Neural crest cell (in vitro differentiated cells): ENCODE measurements around the gene PTGS1. TPM values are rescaled to one million over a fixed set of nuclear protein-coding genes. Genes with fewer than 3 reads are reported as not detected.
A peak's percentile ranks its signal among the peaks of the same experiment; 100 is the strongest.

Experiments
- DNase-seq: peaks from one replicate; pipeline ENCODE4 v3.0.0; 2021; ENCODE audit warnings: low read depth, mixed read lengths, low spot score
- H3K27ac Mint-ChIP-seq: one replicate; pipeline ENCODE4 v1.8.0; 2021; ENCODE audit warnings: mild to moderate bottlenecking, mixed read lengths; ENCODE audit not compliant: unreplicated experiment
- H3K27me3 Mint-ChIP-seq: 2 replicates; pipeline ENCODE4 v1.8.0; 2021; ENCODE audit warnings: low read depth, mild to moderate bottlenecking, mixed read lengths
- H3K36me3 Mint-ChIP-seq: 2 replicates; pipeline ENCODE4 v1.8.0; 2021; ENCODE audit warnings: low read depth, mild to moderate bottlenecking, mixed read lengths
- H3K4me1 Mint-ChIP-seq: 2 replicates; pipeline ENCODE4 v1.8.0; 2021; ENCODE audit warnings: mixed read lengths
- H3K4me3 Mint-ChIP-seq: one replicate; pipeline ENCODE4 v1.8.0; 2021; ENCODE audit warnings: mild to moderate bottlenecking, mixed read lengths
- H3K9me3 Mint-ChIP-seq: 2 replicates; pipeline ENCODE4 v1.8.0; 2021; ENCODE audit warnings: mixed read lengths
- total RNA-seq: library from RNA; stranded (reverse); gene quantifications from 2 replicates; pipeline ENCODE4 v1.2.1, GENCODE V29; 2021
- TF ChIP-seq, protein P1 (sequence below): fragments of 200-600 bp; sonication (generic); conservative IDR thresholded peaks from 2 replicates; pipeline ENCODE4 v1.5.0; 2021; ENCODE audit warnings: antibody characterized with exemption, mild to moderate bottlenecking

Gene PTGS1
- total RNA-seq, 1 donor from 2014 or later, result 0.37 TPM

DNA sequence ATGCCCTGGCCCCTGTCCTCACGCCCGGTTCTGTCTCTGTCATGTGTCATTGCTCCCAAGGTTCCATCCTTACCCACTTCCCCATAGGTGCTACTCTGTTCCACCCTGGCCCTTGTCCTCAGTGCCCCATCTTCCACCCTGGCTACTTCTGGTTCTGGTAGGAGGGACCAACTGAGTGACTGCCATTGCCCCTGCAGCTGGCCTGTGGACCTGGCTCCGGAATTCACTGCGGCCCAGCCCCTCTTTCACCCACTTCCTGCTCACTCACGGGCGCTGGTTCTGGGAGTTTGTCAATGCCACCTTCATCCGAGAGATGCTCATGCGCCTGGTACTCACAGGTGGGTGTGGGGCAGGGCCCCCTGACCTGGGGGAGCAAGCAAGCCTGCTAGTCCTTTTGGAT is 7.4 kb downstream of the PTGS1 start:
- Mint-ChIP-seq H3K9me3 (no peaks in the 10 kb centered on the region), H3K4me1 (peaks cover 17% of the 10 kb centered on the region), H3K27me3 (peaks cover 2% of the 10 kb centered on the region), H3K27ac (no peak overlapping the region), H3K36me3 (no peaks in the 10 kb centered on the region), H3K4me3 (no peak overlapping the region)
- DNase-seq, result no peak
- TF ChIP-seq, protein P1, sequence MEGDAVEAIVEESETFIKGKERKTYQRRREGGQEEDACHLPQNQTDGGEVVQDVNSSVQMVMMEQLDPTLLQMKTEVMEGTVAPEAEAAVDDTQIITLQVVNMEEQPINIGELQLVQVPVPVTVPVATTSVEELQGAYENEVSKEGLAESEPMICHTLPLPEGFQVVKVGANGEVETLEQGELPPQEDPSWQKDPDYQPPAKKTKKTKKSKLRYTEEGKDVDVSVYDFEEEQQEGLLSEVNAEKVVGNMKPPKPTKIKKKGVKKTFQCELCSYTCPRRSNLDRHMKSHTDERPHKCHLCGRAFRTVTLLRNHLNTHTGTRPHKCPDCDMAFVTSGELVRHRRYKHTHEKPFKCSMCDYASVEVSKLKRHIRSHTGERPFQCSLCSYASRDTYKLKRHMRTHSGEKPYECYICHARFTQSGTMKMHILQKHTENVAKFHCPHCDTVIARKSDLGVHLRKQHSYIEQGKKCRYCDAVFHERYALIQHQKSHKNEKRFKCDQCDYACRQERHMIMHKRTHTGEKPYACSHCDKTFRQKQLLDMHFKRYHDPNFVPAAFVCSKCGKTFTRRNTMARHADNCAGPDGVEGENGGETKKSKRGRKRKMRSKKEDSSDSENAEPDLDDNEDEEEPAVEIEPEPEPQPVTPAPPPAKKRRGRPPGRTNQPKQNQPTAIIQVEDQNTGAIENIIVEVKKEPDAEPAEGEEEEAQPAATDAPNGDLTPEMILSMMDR, result no peak

DNA sequence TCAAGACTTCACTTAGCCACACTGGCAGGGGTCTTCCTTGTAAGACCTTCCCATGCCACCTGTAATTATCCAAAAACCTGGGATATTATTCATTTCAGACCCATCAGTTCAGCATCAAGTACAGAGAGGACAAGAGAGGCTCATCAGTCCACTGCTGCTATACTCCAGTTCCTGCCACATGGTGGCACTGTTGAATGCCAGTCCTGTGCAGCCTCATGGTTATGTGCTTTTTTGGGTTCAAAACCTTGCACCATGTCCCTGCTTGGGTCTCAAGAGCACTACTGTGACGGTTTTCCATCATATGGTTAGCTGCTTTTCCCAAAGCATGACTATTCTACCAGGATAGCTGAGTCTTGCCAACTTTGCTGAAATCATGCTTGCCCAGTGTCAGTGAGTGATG is 8.5 kb downstream of the PTGS1 start:
- H3K9me3 Mint-ChIP-seq, result no peaks in the 10 kb centered on the region
- H3K4me1 Mint-ChIP-seq, result peaks cover 17% of the 10 kb centered on the region
- H3K27ac Mint-ChIP-seq, result no peak overlapping the region
- no peak overlapping the region for H3K4me3 Mint-ChIP-seq
- TF ChIP-seq, protein P1, result peak; percentile 46
- no peaks in the 10 kb centered on the region for H3K27me3 Mint-ChIP-seq
- H3K36me3 Mint-ChIP-seq, result no peaks in the 10 kb centered on the region
- no peak for DNase-seq

DNA sequence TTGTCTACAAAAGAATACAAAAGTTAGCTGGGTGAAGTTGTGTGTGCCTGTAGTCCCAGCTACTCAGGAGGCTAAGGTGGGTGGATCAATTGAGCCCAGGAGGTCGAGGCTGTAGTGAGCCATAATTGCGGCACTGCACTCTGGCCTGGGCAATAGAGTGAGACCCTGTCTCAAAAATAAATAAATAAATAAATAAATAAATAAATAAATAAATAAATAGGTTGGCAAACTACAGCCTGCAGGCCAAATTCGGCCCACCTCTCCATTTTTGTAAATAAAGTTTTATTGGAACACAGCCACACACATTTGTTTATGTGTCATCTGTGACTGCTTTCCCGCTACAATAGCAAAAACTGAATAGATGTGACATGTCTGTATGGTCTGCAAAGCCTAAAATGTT is 9.5 kb downstream of the PTGS1 start:
- DNase-seq, result no peak
- Mint-ChIP-seq H3K36me3 (no peaks in the 10 kb centered on the region), H3K4me3 (no peak overlapping the region), H3K27me3 (no peaks in the 10 kb centered on the region), H3K27ac (no peak overlapping the region), H3K4me1 (peaks cover 15% of the 10 kb centered on the region), H3K9me3 (no peaks in the 10 kb centered on the region)
- TF ChIP-seq, protein P1, result no peak

DNA sequence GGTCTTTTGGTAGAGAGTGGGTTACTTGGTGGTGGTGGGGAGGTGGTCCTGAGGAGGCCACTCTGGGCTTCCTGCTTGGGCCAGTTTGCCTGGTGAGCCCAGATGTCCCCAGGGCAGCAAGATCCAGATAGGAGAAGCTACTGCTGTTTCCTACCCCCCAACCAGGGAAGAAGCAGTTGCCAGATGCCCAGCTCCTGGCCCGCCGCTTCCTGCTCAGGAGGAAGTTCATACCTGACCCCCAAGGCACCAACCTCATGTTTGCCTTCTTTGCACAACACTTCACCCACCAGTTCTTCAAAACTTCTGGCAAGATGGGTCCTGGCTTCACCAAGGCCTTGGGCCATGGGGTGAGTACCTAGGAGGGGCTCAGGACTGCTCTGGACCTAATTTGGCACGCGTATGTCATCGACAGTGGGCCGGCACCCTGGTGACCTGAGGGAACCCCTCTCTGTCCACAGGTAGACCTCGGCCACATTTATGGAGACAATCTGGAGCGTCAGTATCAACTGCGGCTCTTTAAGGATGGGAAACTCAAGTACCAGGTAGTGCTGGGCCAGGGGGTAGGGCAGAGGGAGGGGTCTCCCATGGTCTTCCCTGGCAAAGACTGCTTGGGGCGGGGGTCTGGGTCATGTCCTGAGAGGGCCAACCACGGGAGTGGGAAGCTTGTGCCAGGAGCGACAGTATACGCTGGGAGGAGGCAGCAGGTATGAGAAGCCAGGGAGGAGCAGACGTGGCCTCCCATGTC is 10.6 kb downstream of the PTGS1 start:
- TF ChIP-seq, protein P1, result no peak
- Mint-ChIP-seq H3K27ac (no peak overlapping the region), H3K27me3 (no peaks in the 10 kb centered on the region), H3K9me3 (no peaks in the 10 kb centered on the region), H3K36me3 (no peaks in the 10 kb centered on the region), H3K4me1 (peaks cover 5% of the 10 kb centered on the region), H3K4me3 (no peak overlapping the region)
- DNase-seq, result no peak

DNA sequence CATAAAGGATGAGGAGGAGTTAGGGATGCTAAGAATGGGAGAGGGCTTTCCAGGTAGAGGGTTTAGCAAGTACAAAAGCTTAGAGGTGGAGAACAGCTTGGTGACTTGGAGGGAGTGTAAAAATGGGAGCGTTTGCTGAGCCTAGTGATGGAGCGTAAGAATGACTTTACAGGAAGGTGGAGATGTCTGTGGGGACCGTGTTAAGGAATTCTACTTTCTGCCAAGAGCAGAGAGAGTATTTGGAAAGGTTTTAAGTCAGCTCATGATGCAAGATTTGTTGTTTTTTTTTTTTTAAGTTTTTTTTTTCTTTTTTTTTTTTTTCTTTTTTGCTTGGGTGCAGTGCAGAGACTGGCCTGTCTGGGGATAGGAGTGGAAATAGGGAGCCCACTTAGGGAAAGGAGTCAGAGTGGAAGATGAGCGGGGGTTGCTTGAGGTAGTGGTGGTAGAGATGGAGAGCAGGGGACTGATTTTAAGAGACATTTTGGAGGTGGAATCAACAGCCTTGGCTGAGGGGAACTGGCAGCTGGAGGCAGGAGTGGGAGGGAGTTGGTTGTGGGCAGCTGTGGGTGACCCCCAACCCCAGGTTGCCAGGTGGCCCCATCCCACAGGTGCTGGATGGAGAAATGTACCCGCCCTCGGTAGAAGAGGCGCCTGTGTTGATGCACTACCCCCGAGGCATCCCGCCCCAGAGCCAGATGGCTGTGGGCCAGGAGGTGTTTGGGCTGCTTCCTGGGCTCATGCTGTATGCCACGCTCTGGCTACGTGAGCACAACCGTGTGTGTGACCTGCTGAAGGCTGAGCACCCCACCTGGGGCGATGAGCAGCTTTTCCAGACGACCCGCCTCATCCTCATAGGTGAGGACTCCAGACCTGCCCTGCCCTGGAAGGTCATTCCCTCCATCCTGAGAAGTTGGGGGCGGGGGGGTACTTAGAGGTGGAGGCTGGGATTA is 12.4 kb downstream of the PTGS1 start:
- TF ChIP-seq, protein P1, result no peak
- Mint-ChIP-seq H3K4me3 (no peak overlapping the region), H3K9me3 (no peaks in the 10 kb centered on the region), H3K36me3 (no peaks in the 10 kb centered on the region), H3K4me1 (peaks cover 4% of the 10 kb centered on the region), H3K27ac (peak overlapping the region; percentile 22), H3K27me3 (peaks cover 5% of the 10 kb centered on the region)
- DNase-seq, result no peak
